Glutamatergic neuron (in vitro differentiated cells): Measurements from ENCODE around the gene SLC29A1. TPM values are rescaled to one million over a fixed set of nuclear protein-coding genes. Genes with fewer than 3 reads are reported as not detected.

Source experiments
- DNase-seq: peaks from one replicate; pipeline ENCODE4 v3.0.0; 2022
- H3K27ac Mint-ChIP-seq: one replicate; pipeline ENCODE4 v1.8.0; 2020; ENCODE audit warnings: mild to moderate bottlenecking, mixed read lengths, inconsistent platforms; ENCODE audit not compliant: unreplicated experiment
- H3K27me3 Mint-ChIP-seq: one replicate; pipeline ENCODE4 v1.8.0; 2020; ENCODE audit warnings: mild to moderate bottlenecking, moderate library complexity, mixed read lengths, inconsistent platforms; ENCODE audit not compliant: unreplicated experiment
- H3K36me3 Mint-ChIP-seq: one replicate; pipeline ENCODE4 v1.8.0; 2020; ENCODE audit warnings: mild to moderate bottlenecking, mixed read lengths, inconsistent platforms; ENCODE audit not compliant: unreplicated experiment
- H3K4me1 Mint-ChIP-seq: one replicate; pipeline ENCODE4 v1.8.0; 2020; ENCODE audit warnings: mild to moderate bottlenecking, low read depth, mixed read lengths, inconsistent platforms; ENCODE audit not compliant: unreplicated experiment
- H3K4me3 Mint-ChIP-seq: one replicate; pipeline ENCODE4 v1.8.0; 2020; ENCODE audit warnings: mild to moderate bottlenecking, mixed read lengths, inconsistent platforms; ENCODE audit not compliant: unreplicated experiment
- H3K9me3 Mint-ChIP-seq: one replicate; pipeline ENCODE4 v1.8.0; 2020; ENCODE audit warnings: mild to moderate bottlenecking, moderate library complexity, mixed read lengths, inconsistent platforms; ENCODE audit not compliant: unreplicated experiment
- total RNA-seq: library from RNA; stranded (reverse); fragmentation: NEBNext Ultra II Directional; extraction: Animal tissue kit (Norgen Biotek cat#: 25700); gene quantifications from one replicate; pipeline ENCODE4 v1.2.1, GENCODE V29; 2021; ENCODE audit not compliant: unreplicated experiment
- TF ChIP-seq, protein P1 (sequence below): fragments of 200-600 bp; sonication (generic); IDR thresholded peaks from one replicate; pipeline ENCODE4 v1.5.0; 2021; ENCODE audit not compliant: partially characterized antibody, unreplicated experiment

Gene SLC29A1
- total RNA-seq, 1 donor from 2014 or later: 20.0 TPM

DNA sequence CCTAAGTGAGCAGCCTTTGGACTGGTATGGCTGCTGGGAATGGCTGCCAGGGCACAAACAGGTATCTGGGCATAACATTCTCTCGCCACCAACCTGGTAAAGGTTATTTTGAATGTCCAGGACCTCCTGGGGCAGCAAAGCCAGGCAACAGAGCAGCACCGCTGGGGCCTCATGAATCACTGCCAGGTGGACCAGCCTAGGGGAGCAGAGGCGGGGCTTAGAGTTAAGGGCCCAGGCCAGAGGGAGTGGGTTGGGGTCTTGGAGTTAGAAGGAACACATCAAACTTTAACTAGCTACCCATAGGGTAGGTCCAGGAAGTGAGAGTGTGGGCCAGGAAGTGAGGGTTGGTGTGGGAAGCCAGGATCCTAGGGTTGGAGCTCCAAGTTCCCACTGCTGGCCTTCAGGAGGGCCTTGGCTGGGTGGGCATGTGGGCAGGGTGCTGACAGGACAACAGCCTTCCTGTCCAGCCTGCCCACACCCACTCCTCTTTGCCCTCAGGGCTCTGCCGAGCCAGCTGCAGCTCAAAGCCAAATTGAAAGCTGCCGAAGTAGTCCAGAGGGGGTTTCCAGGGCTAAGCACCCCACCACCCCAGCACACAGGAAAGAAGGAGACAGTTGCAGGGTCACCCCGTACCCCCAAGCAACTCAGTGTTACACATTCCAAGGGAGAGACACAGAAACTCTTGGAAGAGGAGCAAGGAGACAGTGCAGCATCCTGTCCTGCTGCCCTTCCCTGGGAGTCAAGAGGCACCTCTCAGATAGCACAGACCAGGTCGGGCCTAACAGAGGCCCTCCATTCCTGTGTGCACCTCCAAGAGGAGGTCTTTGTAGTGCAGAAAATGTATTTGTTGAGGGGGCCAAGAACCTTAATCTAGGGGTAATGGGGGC, 39.3 kb downstream of the SLC29A1 start:
- H3K4me3 Mint-ChIP-seq: peak overlapping the region; percentile 94
- TF ChIP-seq, protein P1, sequence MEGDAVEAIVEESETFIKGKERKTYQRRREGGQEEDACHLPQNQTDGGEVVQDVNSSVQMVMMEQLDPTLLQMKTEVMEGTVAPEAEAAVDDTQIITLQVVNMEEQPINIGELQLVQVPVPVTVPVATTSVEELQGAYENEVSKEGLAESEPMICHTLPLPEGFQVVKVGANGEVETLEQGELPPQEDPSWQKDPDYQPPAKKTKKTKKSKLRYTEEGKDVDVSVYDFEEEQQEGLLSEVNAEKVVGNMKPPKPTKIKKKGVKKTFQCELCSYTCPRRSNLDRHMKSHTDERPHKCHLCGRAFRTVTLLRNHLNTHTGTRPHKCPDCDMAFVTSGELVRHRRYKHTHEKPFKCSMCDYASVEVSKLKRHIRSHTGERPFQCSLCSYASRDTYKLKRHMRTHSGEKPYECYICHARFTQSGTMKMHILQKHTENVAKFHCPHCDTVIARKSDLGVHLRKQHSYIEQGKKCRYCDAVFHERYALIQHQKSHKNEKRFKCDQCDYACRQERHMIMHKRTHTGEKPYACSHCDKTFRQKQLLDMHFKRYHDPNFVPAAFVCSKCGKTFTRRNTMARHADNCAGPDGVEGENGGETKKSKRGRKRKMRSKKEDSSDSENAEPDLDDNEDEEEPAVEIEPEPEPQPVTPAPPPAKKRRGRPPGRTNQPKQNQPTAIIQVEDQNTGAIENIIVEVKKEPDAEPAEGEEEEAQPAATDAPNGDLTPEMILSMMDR: no peak
- peak overlapping the region; percentile 50 for H3K27ac Mint-ChIP-seq
- peaks cover 33% of the 10 kb centered on the region for H3K4me1 Mint-ChIP-seq
- H3K27me3 Mint-ChIP-seq: peaks cover 21% of the 10 kb centered on the region
- H3K36me3 Mint-ChIP-seq: peaks cover 6% of the 10 kb centered on the region
- peaks cover 9% of the 10 kb centered on the region for H3K9me3 Mint-ChIP-seq
- DNase-seq: no peak

DNA sequence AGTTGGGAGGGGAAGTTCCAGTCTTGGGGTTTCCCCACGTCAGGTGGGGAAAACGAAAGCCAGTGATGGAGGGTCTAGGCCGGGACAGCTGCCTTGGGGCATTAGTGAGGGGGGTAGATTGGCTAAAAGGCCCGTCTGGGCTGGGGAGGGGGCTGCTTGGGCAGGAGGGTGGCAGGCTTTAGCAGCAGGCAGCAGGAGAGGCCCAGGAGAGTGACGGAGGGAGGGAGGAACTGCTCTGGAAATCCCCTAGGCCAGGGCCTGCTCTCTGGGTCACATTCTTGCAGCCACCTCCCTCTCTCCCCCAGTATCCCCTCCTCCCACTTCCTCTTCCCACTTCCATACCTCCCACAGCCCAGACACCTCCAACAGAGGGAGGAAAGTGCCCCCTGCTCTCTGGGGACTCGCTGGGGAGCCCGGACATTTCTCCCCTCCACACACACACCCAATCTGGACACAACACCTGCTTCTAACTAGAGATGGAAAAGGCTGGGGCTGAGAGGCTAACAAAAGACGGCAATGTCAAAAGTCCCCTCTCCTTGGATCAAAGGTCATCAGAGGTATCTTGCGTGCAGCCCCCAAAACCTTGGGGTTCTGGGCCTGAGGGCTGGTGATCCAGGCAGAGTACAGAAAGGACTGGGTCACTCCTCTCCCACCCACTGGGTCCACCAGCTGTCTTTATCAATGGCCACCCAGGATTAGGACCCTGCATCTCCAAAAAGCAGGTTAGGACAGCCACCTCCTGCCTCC, 40.1 kb downstream of the SLC29A1 start:
- H3K36me3 Mint-ChIP-seq: peaks cover 6% of the 10 kb centered on the region
- H3K27ac Mint-ChIP-seq: peak overlapping the region; percentile 50
- DNase-seq: no peak
- peaks cover 5% of the 10 kb centered on the region for H3K9me3 Mint-ChIP-seq
- peak overlapping the region; percentile 94 for H3K4me3 Mint-ChIP-seq
- TF ChIP-seq, protein P1: no peak
- H3K27me3 Mint-ChIP-seq: peaks cover 16% of the 10 kb centered on the region
- H3K4me1 Mint-ChIP-seq: peaks cover 28% of the 10 kb centered on the region

DNA sequence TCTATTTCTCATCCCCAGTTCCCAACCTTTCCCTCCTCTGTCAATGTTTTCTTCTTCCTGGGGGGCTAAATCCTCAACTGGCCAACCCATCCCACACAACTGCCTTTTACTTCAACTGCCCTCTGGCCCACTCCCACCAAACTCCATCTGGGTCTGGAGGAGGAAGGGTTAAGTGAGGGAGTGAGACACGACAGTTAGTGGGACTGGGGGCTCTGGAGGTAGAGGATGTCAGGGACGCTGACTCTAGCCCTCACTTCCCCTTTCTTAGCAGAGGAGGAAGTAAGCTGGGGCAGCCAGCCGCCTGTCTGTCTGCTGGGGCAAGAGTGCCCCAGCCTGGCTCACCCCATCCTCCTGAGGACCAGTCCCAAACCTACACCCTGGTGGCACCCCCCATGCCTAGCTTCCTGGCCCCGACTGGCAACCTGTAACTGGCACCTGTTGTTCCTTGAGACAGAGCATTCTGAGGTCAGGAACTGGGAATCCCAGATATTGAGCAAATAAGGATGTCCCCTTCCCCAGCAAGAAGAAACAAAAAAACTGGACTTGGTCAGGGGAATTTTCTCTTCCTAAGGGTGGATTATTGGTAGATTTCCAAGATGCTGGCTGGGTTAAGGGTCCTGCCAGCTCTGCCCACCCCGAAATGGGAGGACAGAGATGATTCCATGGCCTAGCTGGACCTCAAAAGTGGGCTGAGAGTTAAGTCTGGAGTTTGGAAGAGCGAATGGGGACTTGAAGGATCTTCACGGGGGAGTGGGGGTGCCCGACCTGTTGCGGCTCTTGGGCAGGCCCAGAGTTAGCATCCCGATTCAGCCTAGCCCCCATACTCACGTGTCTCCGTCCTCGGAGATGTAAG, 41.0 kb downstream of the SLC29A1 start:
- TF ChIP-seq, protein P1: no peak
- peaks cover 6% of the 10 kb centered on the region for H3K36me3 Mint-ChIP-seq
- no peak for DNase-seq
- H3K27ac Mint-ChIP-seq: peak overlapping the region; percentile 77
- peaks cover 12% of the 10 kb centered on the region for H3K9me3 Mint-ChIP-seq
- H3K4me3 Mint-ChIP-seq: peak overlapping the region; percentile 94
- H3K27me3 Mint-ChIP-seq: peaks cover 16% of the 10 kb centered on the region
- H3K4me1 Mint-ChIP-seq: peaks cover 35% of the 10 kb centered on the region

DNA sequence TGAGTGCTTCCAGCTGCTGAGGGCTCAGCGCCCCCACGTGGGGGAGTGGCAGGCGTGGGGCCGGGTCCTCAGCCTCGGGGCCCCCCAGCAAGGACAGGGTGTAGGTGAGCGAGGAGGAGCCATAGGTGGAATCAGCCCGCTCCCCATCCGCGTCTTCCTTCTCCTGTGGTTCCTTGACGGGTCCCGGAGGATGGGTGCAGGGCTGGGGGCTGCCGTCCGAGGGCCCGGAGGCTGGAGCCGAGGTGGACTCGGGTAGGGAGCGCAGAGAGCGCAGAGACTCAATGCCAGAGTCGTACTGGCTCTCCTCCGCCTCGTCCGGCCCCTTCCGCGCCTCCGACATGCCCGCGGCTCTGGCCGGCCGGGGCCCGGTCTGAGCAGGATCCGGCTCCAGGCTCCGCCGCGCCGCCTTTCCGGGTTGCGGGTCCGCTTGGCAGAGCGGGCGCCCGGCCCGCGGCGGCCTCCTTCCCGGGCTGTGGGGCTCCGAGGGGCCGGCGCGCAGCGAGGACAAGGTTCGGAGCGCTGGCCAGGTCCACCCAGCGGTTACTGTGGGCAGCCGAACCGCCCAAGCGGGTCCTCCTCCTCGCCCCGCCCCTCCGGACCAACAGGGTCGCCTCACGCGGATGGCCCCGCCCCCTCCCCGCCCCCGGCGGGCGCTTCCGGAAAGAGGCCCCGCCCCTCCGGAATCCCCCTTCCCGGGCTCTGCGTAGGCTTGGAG, 41.8 kb downstream of the SLC29A1 start, which contains the start of gene NFKBIE:
TSS of gene NFKBIE (minus strand) at position 545 of the 715 bp plus-strand sequence. CDS start at position 340, 205 bp downstream.
- peaks cover 16% of the 10 kb centered on the region for H3K9me3 Mint-ChIP-seq
- peak within 1 kb of the TSS; percentile 77 for H3K27ac Mint-ChIP-seq
- TF ChIP-seq, protein P1: no peak
- peaks cover 42% of the 10 kb centered on the region for H3K4me1 Mint-ChIP-seq
- DNase-seq: peak; percentile 95
- H3K27me3 Mint-ChIP-seq: peaks cover 18% of the 10 kb centered on the region
- peak within 1 kb of the TSS; percentile 94 for H3K4me3 Mint-ChIP-seq
- peaks cover 6% of the 10 kb centered on the region for H3K36me3 Mint-ChIP-seq
